ENCODE data around the gene FLNB. TPM values are rescaled to one million over a fixed set of nuclear protein-coding genes. Genes with fewer than 3 reads are reported as not detected.

The FLNB gene
- polyA plus RNA-seq, 3 donors: 0.47 to 4.0 (median 2.1) TPM

DNA sequence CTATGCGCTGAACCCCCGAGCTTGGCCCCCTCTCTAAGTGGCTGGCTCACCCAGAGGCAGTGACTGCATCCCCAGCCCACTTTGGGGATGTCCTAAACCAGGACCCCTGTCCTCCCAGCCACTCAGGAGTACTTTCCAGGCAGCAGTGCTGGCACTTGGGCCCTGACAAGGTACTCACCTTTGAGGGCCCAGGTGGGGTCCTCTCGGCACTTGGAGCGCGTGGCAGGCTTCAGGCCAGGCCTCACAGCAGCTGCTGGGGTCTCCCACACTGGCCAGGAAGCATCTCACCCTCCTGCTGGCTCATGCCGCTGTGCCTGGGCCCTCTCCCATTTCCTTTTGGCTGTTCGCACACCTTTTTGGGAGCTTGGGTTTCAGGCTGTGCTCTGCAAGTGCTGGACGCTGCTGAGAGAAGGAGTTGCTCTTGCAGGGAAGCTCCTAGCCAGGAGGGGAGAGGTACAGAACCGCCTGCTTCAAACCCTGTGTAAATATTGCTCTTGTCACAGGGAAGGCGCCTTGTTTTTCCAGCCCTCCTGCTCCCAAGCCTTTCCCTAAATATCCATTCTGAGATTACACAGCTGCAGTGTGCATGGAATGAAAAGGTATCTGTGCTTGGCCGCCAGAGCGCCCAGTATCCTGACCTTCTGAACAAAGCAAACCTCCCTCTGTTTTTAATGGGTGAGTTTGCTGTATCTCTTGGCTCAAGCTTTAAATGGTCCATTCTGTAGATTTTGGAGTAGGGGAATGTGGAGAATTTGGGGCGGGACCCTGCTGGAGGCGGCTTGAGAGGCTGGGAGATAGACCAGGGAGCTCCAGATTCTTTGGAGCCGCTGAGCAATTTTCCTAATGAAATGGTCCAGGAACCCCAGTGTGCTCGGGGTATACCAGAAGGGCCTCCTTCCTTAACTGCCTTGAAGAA is 156.9 kb downstream of the FLNB start:
- TF ChIP-seq, protein P1, sequence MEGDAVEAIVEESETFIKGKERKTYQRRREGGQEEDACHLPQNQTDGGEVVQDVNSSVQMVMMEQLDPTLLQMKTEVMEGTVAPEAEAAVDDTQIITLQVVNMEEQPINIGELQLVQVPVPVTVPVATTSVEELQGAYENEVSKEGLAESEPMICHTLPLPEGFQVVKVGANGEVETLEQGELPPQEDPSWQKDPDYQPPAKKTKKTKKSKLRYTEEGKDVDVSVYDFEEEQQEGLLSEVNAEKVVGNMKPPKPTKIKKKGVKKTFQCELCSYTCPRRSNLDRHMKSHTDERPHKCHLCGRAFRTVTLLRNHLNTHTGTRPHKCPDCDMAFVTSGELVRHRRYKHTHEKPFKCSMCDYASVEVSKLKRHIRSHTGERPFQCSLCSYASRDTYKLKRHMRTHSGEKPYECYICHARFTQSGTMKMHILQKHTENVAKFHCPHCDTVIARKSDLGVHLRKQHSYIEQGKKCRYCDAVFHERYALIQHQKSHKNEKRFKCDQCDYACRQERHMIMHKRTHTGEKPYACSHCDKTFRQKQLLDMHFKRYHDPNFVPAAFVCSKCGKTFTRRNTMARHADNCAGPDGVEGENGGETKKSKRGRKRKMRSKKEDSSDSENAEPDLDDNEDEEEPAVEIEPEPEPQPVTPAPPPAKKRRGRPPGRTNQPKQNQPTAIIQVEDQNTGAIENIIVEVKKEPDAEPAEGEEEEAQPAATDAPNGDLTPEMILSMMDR (IDR thresholded peaks at IDR 0.05): no peak
- Histone ChIP-seq H3K9me3 (replicated peaks in 1 of 2; ENCODE audit: control insufficient read depth in 1 of 2, insufficient read depth in 1 of 2, low read length in 2 of 2) (no peaks in the 10 kb centered on the region), H3K9ac (ENCODE audit: insufficient read depth, low read length, poor library complexity, severe bottlenecking) (no peak overlapping the region), H3K27me3 (ENCODE audit: control insufficient read depth in 2 of 2, insufficient read depth in 2 of 2, low read length in 2 of 2) (no peaks in the 10 kb centered on the region), H3K4me3 (replicated peaks in 1 of 3; ENCODE audit: low read depth in 2 of 3, low read length in 3 of 3) (no peak overlapping the region), H3K4me1 (ENCODE audit: control insufficient read depth in 1 of 2, insufficient read depth in 2 of 2, low read length in 2 of 2) (peaks cover 8 to 9% of the 10 kb centered on the region in 2 donors), H2AFZ (ENCODE audit: insufficient read depth, low read depth, low read length, poor library complexity, severe bottlenecking) (no peak overlapping the region), H3K79me2 (ENCODE audit: insufficient read depth, low read length) (no peaks in the 10 kb centered on the region), H4K20me1 (ENCODE audit: insufficient read depth, low read length) (no peaks in the 10 kb centered on the region), H3K27ac (ENCODE audit: low read depth in 1 of 2, low read length in 2 of 2) (no peak overlapping the region), H3K36me3 (replicated peaks in 1 of 2; ENCODE audit: control insufficient read depth in 1 of 2, insufficient read depth in 2 of 2, low read length in 2 of 2) (peaks cover 19 to 59% of the 10 kb centered on the region in 2 donors), H3K4me2 (replicated peaks; ENCODE audit: extremely low read depth, low read length, poor library complexity, severe bottlenecking) (no peak overlapping the region)
- intact Hi-C loops (cut with micrococcal nuclease): loop anchor here in 1 of 2 donors (10.0 kb wide), 1 partner anchor 150 kb away; no protein-coding TSS in a partner anchor
- peaks cover 69 to 73% of the 10 kb centered on the region in 2 donors for H3K36me3 Mint-ChIP-seq
- WGBS (ENCODE audit: insufficient coverage): 96% methylated on average over 8 of the region's 16 CpGs
- H3K9me3 Mint-ChIP-seq: peaks cover 0 to 4% (median 0%) of the 10 kb centered on the region in 7 donors
- DNase-seq: no peak
- H3K27ac Mint-ChIP-seq: peak overlapping the region in 2 of 7 donors; percentile 2 to 40
- H3K4me1 Mint-ChIP-seq: peaks cover 15% of the 10 kb centered on the region
- H3K4me3 Mint-ChIP-seq: no peak overlapping the region
- no peaks in the 10 kb centered on the region for H3K27me3 Mint-ChIP-seq (ENCODE audit: low read depth in 3 of 3)

GRCh38 chr3:58167431-58168351 is 159.5 kb downstream of the FLNB start:
- 95% methylated on average over 15 of the region's 16 CpGs for WGBS (ENCODE audit: insufficient coverage)
- Mint-ChIP-seq H3K9me3 (no peaks in the 10 kb centered on the region), H3K4me1 (no peaks in the 10 kb centered on the region), H3K4me3 (no peak overlapping the region), H3K27me3 (ENCODE audit: low read depth in 3 of 3) (peaks cover 0 to under 1% (median 0%) of the 10 kb centered on the region in 3 donors), H3K27ac (no peak overlapping the region), H3K36me3 (peaks cover 67 to 78% of the 10 kb centered on the region in 2 donors)
- H3K9me3 ChIP-seq (replicated peaks in 1 of 2; ENCODE audit: control insufficient read depth in 1 of 2, insufficient read depth in 1 of 2, low read length in 2 of 2): no peaks in the 10 kb centered on the region
- no peaks in the 10 kb centered on the region for H4K20me1 ChIP-seq (ENCODE audit: insufficient read depth, low read length)
- peaks cover 19 to 68% of the 10 kb centered on the region in 2 donors for H3K36me3 ChIP-seq (replicated peaks in 1 of 2; ENCODE audit: control insufficient read depth in 1 of 2, insufficient read depth in 2 of 2, low read length in 2 of 2)
- TF ChIP-seq, protein P1 (IDR thresholded peaks at IDR 0.05): peak; percentile 90
- H3K27me3 ChIP-seq (ENCODE audit: control insufficient read depth in 2 of 2, insufficient read depth in 2 of 2, low read length in 2 of 2): no peaks in the 10 kb centered on the region
- H3K79me2 ChIP-seq (ENCODE audit: insufficient read depth, low read length): no peaks in the 10 kb centered on the region
- no peak overlapping the region for H3K9ac ChIP-seq (ENCODE audit: insufficient read depth, low read length, poor library complexity, severe bottlenecking)
- no peak overlapping the region for H3K4me3 ChIP-seq (replicated peaks in 1 of 3; ENCODE audit: low read depth in 2 of 3, low read length in 3 of 3)
- no peak overlapping the region for H2AFZ ChIP-seq (ENCODE audit: insufficient read depth, low read depth, low read length, poor library complexity, severe bottlenecking)
- intact Hi-C loops (cut with micrococcal nuclease): loop anchor here in 1 of 2 donors (10.0 kb wide), 1 partner anchor 153 kb away; no protein-coding TSS in a partner anchor
- DNase-seq: peak in 2 of 3 donors; percentile 28
- no peak overlapping the region for H3K27ac ChIP-seq (ENCODE audit: low read depth in 1 of 2, low read length in 2 of 2)
- H3K4me2 ChIP-seq (replicated peaks; ENCODE audit: extremely low read depth, low read length, poor library complexity, severe bottlenecking): no peak overlapping the region
- H3K4me1 ChIP-seq (ENCODE audit: control insufficient read depth in 1 of 2, insufficient read depth in 2 of 2, low read length in 2 of 2): no peaks in the 10 kb centered on the region
